Endodermal cell (in vitro differentiated cells): Measurements from ENCODE around the gene NTN5. TPM values are rescaled to one million over a fixed set of nuclear protein-coding genes. Genes with fewer than 3 reads are reported as not detected.
A peak's percentile ranks its signal among the peaks of the same experiment; 100 is the strongest.

ENCODE experiments used
- DNase-seq: peaks from one replicate; pipeline ENCODE4 v3.0.0-alpha.2; 2017
- H3K27ac ChIP-seq: 2 replicates; pipeline ENCODE4 v1.5.1; 2013; ENCODE audit warnings: mild to moderate bottlenecking, low read depth, low read length, moderate library complexity
- H3K27me3 ChIP-seq: 2 replicates; pipeline ENCODE4 v1.6.1; 2013; ENCODE audit warnings: mild to moderate bottlenecking, low read length, moderate library complexity; ENCODE audit not compliant: insufficient read depth, control insufficient read depth, poor library complexity, severe bottlenecking
- H3K36me3 ChIP-seq: 2 replicates; pipeline ENCODE4 v1.7.0; 2013; ENCODE audit warnings: mild to moderate bottlenecking, low read length, moderate library complexity; ENCODE audit not compliant: control insufficient read depth, insufficient read depth
- H3K4me1 ChIP-seq: one replicate; pipeline ENCODE4 v1.7.0; 2013; ENCODE audit warnings: low read length; ENCODE audit not compliant: control insufficient read depth, insufficient read depth
- H3K4me3 ChIP-seq: 2 replicates; pipeline ENCODE4 v1.5.1; 2013; ENCODE audit warnings: mild to moderate bottlenecking, low read length, moderate library complexity
- H3K9ac ChIP-seq: 2 replicates; pipeline ENCODE4 v1.6.1; 2013; ENCODE audit warnings: mild to moderate bottlenecking, low read length, moderate library complexity; ENCODE audit not compliant: poor library complexity, severe bottlenecking; ENCODE audit errors: extremely low read depth
- H3K9me3 ChIP-seq: 2 replicates; pipeline ENCODE4 v1.6.1; 2013; ENCODE audit warnings: mild to moderate bottlenecking, low read length, moderate library complexity; ENCODE audit not compliant: control insufficient read depth
- H3K27ac Mint-ChIP-seq: 2 replicates; pipeline ENCODE4 v1.8.0; 2020; ENCODE audit warnings: mixed read lengths
- H3K27me3 Mint-ChIP-seq: 2 replicates; pipeline ENCODE4 v1.8.0; 2021; ENCODE audit warnings: mild to moderate bottlenecking, mixed read lengths; ENCODE audit not compliant: insufficient read depth
- H3K36me3 Mint-ChIP-seq: 2 replicates; pipeline ENCODE4 v1.8.0; 2020; ENCODE audit warnings: low read depth, mixed read lengths
- H3K4me1 Mint-ChIP-seq: 2 replicates; pipeline ENCODE4 v1.8.0; 2020; ENCODE audit warnings: mixed read lengths
- H3K4me3 Mint-ChIP-seq: 2 replicates; pipeline ENCODE4 v1.8.0; 2020; ENCODE audit warnings: mild to moderate bottlenecking, moderate library complexity, mixed read lengths
- H3K9me3 Mint-ChIP-seq: 2 replicates; pipeline ENCODE4 v1.8.0; 2020; ENCODE audit warnings: mild to moderate bottlenecking, mixed read lengths
- CTCF ChIP-seq: fragments of 200-600 bp; sonication (generic); conservative IDR thresholded peaks from 2 replicates; pipeline ENCODE4 v1.5.0; 2021; ENCODE audit warnings: antibody characterized with exemption, mild to moderate bottlenecking
- WGBS, 2 experiments: methylation state at CpG; one replicate each; pipeline versions ENCODE4 v1.1.5 to v1.1.7; 2013; ENCODE audit warnings: missing lambda C conversion rate in 2 of 2, mixed read lengths in 1 of 2; ENCODE audit not compliant: insufficient coverage in 1 of 2, insufficient read length in 1 of 2; 5-methylcytosine and 5-hydroxymethylcytosine counted together
- total RNA-seq, 2 donors: library from RNA; stranded (reverse); fragmentation: NEBNext Ultra II Directional in 1 of 2; extraction: Animal tissue kit (Norgen Biotek cat#: 25700) in 1 of 2; gene quantifications; 2 replicates in 1 of 2; 3 replicates in 1 of 2; pipeline ENCODE4 v1.2.1, GENCODE V29; 2021

NTN5 gene
- total RNA-seq, 2 donors from 2014 or later = 1.2 to 1.4 TPM

- peaks cover 6% of the 10 kb centered on the region for H3K9me3 Mint-ChIP-seq
- H3K4me1 ChIP-seq = no peaks in the 10 kb centered on the region
- no peak for DNase-seq
Measured at GRCh38 chr19:48648134-48648533, 24.7 kb downstream of the NTN5 start.

GRCh38 chr19:48646722-48647216 lies 26.0 kb downstream of the NTN5 start:
- Histone ChIP-seq H3K4me3 (no peak overlapping the region), H3K27ac (no peak overlapping the region), H3K27me3 (no peaks in the 10 kb centered on the region), H3K9ac (no peak overlapping the region), H3K9me3 (no peaks in the 10 kb centered on the region), H3K4me1 (no peaks in the 10 kb centered on the region), H3K36me3 (no peaks in the 10 kb centered on the region)
- Mint-ChIP-seq H3K4me3 (peak overlapping the region; percentile 76), H3K27me3 (no peaks in the 10 kb centered on the region), H3K9me3 (peaks cover 4% of the 10 kb centered on the region), H3K4me1 (peaks cover 7% of the 10 kb centered on the region), H3K27ac (no peak overlapping the region), H3K36me3 (peaks cover 10% of the 10 kb centered on the region)
- TF ChIP-seq CTCF = no peak
- no peak for DNase-seq
- WGBS, 2 experiments = 30 to 47% methylated on average over 3 to 8 of the region's 10 CpGs

More at GRCh38 chr19:48648134-48648533, 24.7 kb downstream of the NTN5 start:
- WGBS, 2 experiments = 80 to 93% methylated on average over 1 to 2 of the region's 2 CpGs
- Mint-ChIP-seq H3K27ac (no peak overlapping the region), H3K4me1 (peaks cover 8% of the 10 kb centered on the region), H3K36me3 (no peaks in the 10 kb centered on the region), H3K27me3 (no peaks in the 10 kb centered on the region), H3K4me3 (no peak overlapping the region)
- Histone ChIP-seq H3K9me3 (no peaks in the 10 kb centered on the region), H3K4me3 (no peak overlapping the region), H3K36me3 (no peaks in the 10 kb centered on the region), H3K27me3 (no peaks in the 10 kb centered on the region), H3K9ac (no peak overlapping the region), H3K27ac (no peak overlapping the region)
- no peak for TF ChIP-seq CTCF

- Histone ChIP-seq H3K4me3 (peak within 1 kb of the TSS; percentile 86), H3K27me3 (no peaks in the 10 kb centered on the region), H3K36me3 (no peaks in the 10 kb centered on the region), H3K9ac (peak within 1 kb of the TSS; percentile 40), H3K9me3 (no peaks in the 10 kb centered on the region), H3K27ac (peak within 1 kb of the TSS; percentile 58), H3K4me1 (no peaks in the 10 kb centered on the region)
- H3K27me3 Mint-ChIP-seq = peaks cover 2% of the 10 kb centered on the region
- 0% methylated on average over 13 to 32 of the region's 33 CpGs for WGBS, 2 experiments
- TF ChIP-seq CTCF = peak; percentile 93
- DNase-seq = peak; percentile 98
- H3K27ac Mint-ChIP-seq = peak within 1 kb of the TSS; percentile 87
- H3K9me3 Mint-ChIP-seq = peaks cover 3% of the 10 kb centered on the region
- H3K4me1 Mint-ChIP-seq = peaks cover 7% of the 10 kb centered on the region
- peak within 1 kb of the TSS; percentile 76 for H3K4me3 Mint-ChIP-seq
- H3K36me3 Mint-ChIP-seq = peaks cover 14% of the 10 kb centered on the region
Measured at GRCh38 chr19:48646001-48646721, 26.7 kb downstream of the NTN5 start, which contains the start of gene CA11. CA11 (minus strand) TSS chr19:48646187; CDS start chr19:48645632, 555 bp downstream.
